HepG2 (cell line): ENCODE results near the gene MORN5. TPM values are rescaled to one million over a fixed set of nuclear protein-coding genes. Genes with fewer than 3 reads are reported as not detected.

ENCODE experiments used
- CSRNP2 ChIP-seq: sonication (generic); formaldehyde crosslinking; conservative IDR thresholded peaks from 2 replicates; pipeline ENCODE4 v1.8.0; 2022; ENCODE audit warnings: low read depth, missing genetic modification reagents
- FOXC1 ChIP-seq: sonication (generic); formaldehyde crosslinking; IDR thresholded peaks from 2 replicates; pipeline ENCODE4 v1.8.0; 2022; ENCODE audit warnings: mild to moderate bottlenecking, missing genetic modification reagents, borderline replicate concordance
- FOXK2 ChIP-seq: fragments of 450-650 bp; IDR thresholded peaks from 2 replicates; pipeline ENCODE4 v1.6.1; 2016
- GABPA ChIP-seq, 2 experiments: IDR thresholded peaks; 2 replicates each; pipeline ENCODE4 v1.6.1; 2011 to 2016; ENCODE audit warnings: low read depth in 2 of 2, low read length in 1 of 2, missing biosample characterization in 1 of 2, missing genetic modification characterization in 1 of 2
- JUN ChIP-seq: sonication (generic); formaldehyde crosslinking; IDR thresholded peaks from 2 replicates; pipeline ENCODE4 v1.4.0; 2020; ENCODE audit warnings: mild to moderate bottlenecking, missing genetic modification reagents
- KDM4B ChIP-seq: sonication (generic); formaldehyde crosslinking; IDR thresholded peaks from 2 replicates; pipeline ENCODE4 v1.4.0; 2020; ENCODE audit warnings: missing genetic modification reagents
- MED13 ChIP-seq: sonication (generic); formaldehyde crosslinking; IDR thresholded peaks from 2 replicates; pipeline ENCODE4 v1.5.0; 2020; ENCODE audit warnings: missing genetic modification reagents
- MEIS1 ChIP-seq: sonication (generic); formaldehyde crosslinking; IDR thresholded peaks from 2 replicates; pipeline ENCODE4 v1.9.0; 2021; ENCODE audit warnings: mild to moderate bottlenecking, missing genetic modification reagents, moderate library complexity, borderline replicate concordance
- NCOR1 ChIP-seq: fragments of 200-600 bp; sonication (generic); IDR thresholded peaks from 2 replicates; pipeline ENCODE4 v1.7.0; 2017; ENCODE audit warnings: antibody characterized with exemption, low read length, borderline replicate concordance
- NR2F1 ChIP-seq, 2 experiments: fragments of 450-650 bp in 1 of 2; formaldehyde crosslinking in 1 of 2; IDR thresholded peaks; 2 replicates each; pipeline versions ENCODE4 v1.5.0 to v1.6.1; 2016 to 2020; ENCODE audit warnings: mild to moderate bottlenecking in 1 of 2, missing compliant biosample characterization in 1 of 2, missing genetic modification reagents in 1 of 2, moderate library complexity in 1 of 2
- PATZ1 ChIP-seq: sonication (generic); formaldehyde crosslinking; IDR thresholded peaks from 2 replicates; pipeline ENCODE4 v1.4.0; 2020; ENCODE audit warnings: missing genetic modification reagents
- PHF21A ChIP-seq: sonication (generic); formaldehyde crosslinking; IDR thresholded peaks from 2 replicates; pipeline ENCODE4 v1.5.0; 2020; ENCODE audit warnings: mild to moderate bottlenecking, missing genetic modification reagents
- PHF8 ChIP-seq: sonication (generic); formaldehyde crosslinking; IDR thresholded peaks from 2 replicates; pipeline ENCODE4 v1.5.0; 2020; ENCODE audit warnings: missing genetic modification reagents
- TAF15 ChIP-seq: fragments of 200-400 bp; formaldehyde crosslinking; IDR thresholded peaks from one replicate; pipeline ENCODE4 v1.6.1; 2018; ENCODE audit warnings: mild to moderate bottlenecking, low read depth, low read length; ENCODE audit not compliant: poor library complexity, severe bottlenecking
- ZBTB8A ChIP-seq: sonication (generic); formaldehyde crosslinking; IDR thresholded peaks from 2 replicates; pipeline ENCODE4 v1.4.0; 2020; ENCODE audit warnings: mild to moderate bottlenecking, low read depth, missing genetic modification reagents, borderline replicate concordance
- ZNF143 ChIP-seq: sonication (generic); formaldehyde crosslinking; IDR thresholded peaks from 2 replicates; pipeline ENCODE4 v1.4.0; 2020; ENCODE audit warnings: missing genetic modification reagents
- ZNF431 ChIP-seq: sonication (generic); formaldehyde crosslinking; IDR thresholded peaks from 2 replicates; pipeline ENCODE4 v1.9.0; 2022; ENCODE audit warnings: missing genetic modification reagents, low read depth, mild to moderate bottlenecking, borderline replicate concordance
- ZNF432 ChIP-seq: sonication (generic); formaldehyde crosslinking; IDR thresholded peaks from 2 replicates; pipeline ENCODE4 v1.5.0; 2020; ENCODE audit warnings: missing genetic modification reagents, mild to moderate bottlenecking, borderline replicate concordance
- ZNF550 ChIP-seq: sonication (generic); formaldehyde crosslinking; IDR thresholded peaks from 2 replicates; pipeline ENCODE4 v1.4.0; 2020; ENCODE audit warnings: mild to moderate bottlenecking, missing genetic modification reagents, borderline replicate concordance
- ZNF562 ChIP-seq: sonication (generic); formaldehyde crosslinking; IDR thresholded peaks from 2 replicates; pipeline ENCODE4 v1.8.0; 2022; ENCODE audit warnings: missing genetic modification reagents, borderline replicate concordance
- ZNF660 ChIP-seq: sonication (generic); formaldehyde crosslinking; IDR thresholded peaks from 2 replicates; pipeline ENCODE4 v1.5.1; 2020; ENCODE audit warnings: mild to moderate bottlenecking, low read depth, missing genetic modification reagents, borderline replicate concordance
- ZNF747 ChIP-seq: sonication (generic); formaldehyde crosslinking; IDR thresholded peaks from 2 replicates; pipeline ENCODE4 v1.8.1; 2023; ENCODE audit warnings: missing genetic modification reagents, mild to moderate bottlenecking, borderline replicate concordance
- ZNF761 ChIP-seq: sonication (generic); formaldehyde crosslinking; conservative IDR thresholded peaks from 2 replicates; pipeline ENCODE4 v1.4.0; 2020; ENCODE audit warnings: mild to moderate bottlenecking, missing genetic modification reagents
- ZSCAN29 ChIP-seq: sonication (generic); formaldehyde crosslinking; conservative IDR thresholded peaks from 2 replicates; pipeline ENCODE4 v1.4.0; 2020; ENCODE audit warnings: mild to moderate bottlenecking, missing genetic modification reagents
- ZZZ3 ChIP-seq: sonication (generic); formaldehyde crosslinking; IDR thresholded peaks from 2 replicates; pipeline ENCODE4 v1.4.0; 2020; ENCODE audit warnings: missing genetic modification reagents, mild to moderate bottlenecking, borderline replicate concordance
- polyA plus RNA-seq, 8 experiments: library from polyadenylated mRNA; depleted of rRNA in 3 of 8; stranded (reverse) in 7 of 8; unstranded in 1 of 8; fragments of >200 nt; fragmentation: Illumina TruSeq in 4 of 8; extraction: Trizol in 4 of 8; gene quantifications; 2 replicates each; pipeline versions ENCODE4 v1.2.1 to v1.2.3, GENCODE V29; 2011 to 2016; ENCODE audit warnings: low read depth in 4 of 8, missing spikeins in 1 of 8, mixed read lengths in 1 of 8; ENCODE audit not compliant: insufficient read depth in 1 of 8
- total RNA-seq, 5 experiments: library from RNA; depleted of rRNA; stranded (reverse); fragments of >200 nt; fragmentation: Illumina TruSeq; extraction: Trizol; gene quantifications; 2 replicates each; pipeline ENCODE4 v1.2.3, GENCODE V29; 2016; ENCODE audit warnings: low read depth in 1 of 5
- TF ChIP-seq, protein P1 (sequence below): IDR thresholded peaks from 2 replicates; pipeline ENCODE4 v1.6.1; 2016

MORN5 gene
- total and polyA plus RNA-seq, 2 of the 13 experiments (the other 11 are each of a cell fraction or from before 2014, with no cell fraction given), result not detected

DNA sequence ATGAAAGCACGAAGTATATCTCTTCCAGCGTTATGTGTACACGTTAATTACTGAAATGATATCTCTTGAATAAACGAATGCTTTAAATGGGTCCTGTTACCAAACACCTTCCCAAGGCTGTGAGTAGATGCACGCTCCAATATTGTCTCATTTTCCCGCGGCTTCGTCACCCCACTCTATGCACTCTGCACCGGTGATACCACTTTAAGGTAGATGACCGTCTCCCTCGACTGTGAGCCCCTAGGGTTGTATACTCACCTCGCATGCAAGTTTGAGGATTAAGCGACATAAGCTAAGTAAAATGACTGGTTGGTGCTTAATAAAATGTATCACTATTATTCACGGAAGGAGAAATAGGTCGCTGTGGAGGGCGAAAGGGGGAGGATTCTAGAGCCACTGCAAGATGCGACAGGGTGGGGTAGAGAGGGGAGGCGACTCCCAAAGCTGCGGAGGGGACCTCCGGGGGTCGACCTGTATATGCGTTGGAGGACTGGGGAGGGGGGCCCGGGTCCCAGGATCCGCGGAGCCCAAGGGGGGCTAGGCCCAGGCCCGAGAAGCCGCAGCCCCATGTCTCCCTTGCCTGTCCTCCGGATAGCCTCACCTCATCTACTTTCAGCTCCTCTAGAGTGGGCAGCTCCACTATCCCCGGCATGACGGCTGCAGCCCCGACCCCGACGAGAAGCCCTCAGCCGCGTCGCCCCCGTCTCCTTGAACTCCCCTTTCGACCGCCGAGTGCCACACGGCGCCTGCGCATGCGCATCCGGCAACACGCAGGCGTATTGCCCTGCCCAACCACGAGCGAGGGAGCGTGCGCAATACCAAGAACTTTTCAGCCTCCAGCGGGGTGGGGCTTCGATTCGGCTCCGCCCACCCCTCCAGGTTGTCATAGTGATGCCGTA is at the start of gene MORN5, which contains the start of gene NDUFA8 (continued):
- TF ChIP-seq CSRNP2 (CRISPR knock-in tag), result no peak
- no peak for TF ChIP-seq GABPA (IDR thresholded peaks at IDR 0.05; ENCODE audit: low read depth, low read length)
- no peak for TF ChIP-seq GABPA (CRISPR knock-in tag; IDR thresholded peaks at IDR 0.05; ENCODE audit: low read depth)
- peak; percentile 70 for TF ChIP-seq PATZ1 (CRISPR knock-in tag)
- TF ChIP-seq ZBTB8A (CRISPR knock-in tag), result no peak
- no peak for TF ChIP-seq MED13 (CRISPR knock-in tag)
- no peak for TF ChIP-seq KDM4B
- TF ChIP-seq PHF21A, result no peak
- TF ChIP-seq ZSCAN29, result no peak
- TF ChIP-seq ZNF761 (CRISPR knock-in tag), result no peak
- TF ChIP-seq TAF15, result no peak
- no peak for TF ChIP-seq ZNF747 (CRISPR knock-in tag)
- no peak for TF ChIP-seq ZNF431 (CRISPR knock-in tag)
- no peak for TF ChIP-seq ZNF550 (CRISPR knock-in tag)
- no peak for TF ChIP-seq JUN
- no peak; the same call in 1 of the 2 replicates for TF ChIP-seq MEIS1 (CRISPR knock-in tag)
- TF ChIP-seq ZNF432, result no peak
- TF ChIP-seq ZNF562 (CRISPR knock-in tag), result no peak
- TF ChIP-seq FOXC1 (CRISPR knock-in tag), result no peak; the same call in 1 of the 2 replicates
- peak; percentile 97 for TF ChIP-seq PHF8 (CRISPR knock-in tag)
- no peak; the same call in 1 of the 2 replicates for TF ChIP-seq FOXK2
- no peak; the same call in 1 of the 2 replicates for TF ChIP-seq ZNF660 (CRISPR knock-in tag)
- TF ChIP-seq NR2F1 (CRISPR knock-in tag; IDR thresholded peaks at IDR 0.05), result no peak
- TF ChIP-seq ZZZ3 (CRISPR knock-in tag), result 0 out of 2 replicates have a peak, but pooled peaks have one; percentile 40
- TF ChIP-seq, protein P1, sequence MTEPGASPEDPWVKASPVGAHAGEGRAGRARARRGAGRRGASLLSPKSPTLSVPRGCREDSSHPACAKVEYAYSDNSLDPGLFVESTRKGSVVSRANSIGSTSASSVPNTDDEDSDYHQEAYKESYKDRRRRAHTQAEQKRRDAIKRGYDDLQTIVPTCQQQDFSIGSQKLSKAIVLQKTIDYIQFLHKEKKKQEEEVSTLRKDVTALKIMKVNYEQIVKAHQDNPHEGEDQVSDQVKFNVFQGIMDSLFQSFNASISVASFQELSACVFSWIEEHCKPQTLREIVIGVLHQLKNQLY (CRISPR knock-in tag), result no peak
- no peak for TF ChIP-seq ZNF143 (CRISPR knock-in tag)
- no peak for TF ChIP-seq NCOR1
